CD14-positive monocyte (primary cell): ENCODE data around the gene FIGNL2. TPM values are rescaled to one million over a fixed set of nuclear protein-coding genes. Genes with fewer than 3 reads are reported as not detected.

Experiments used
- DNase-seq, 3 donors: peaks; one replicate each; pipeline ENCODE4 v3.0.0-alpha.2; 2011 to 2022
- H2AFZ ChIP-seq: 2 replicates; pipeline ENCODE4 v1.6.0; 2012; ENCODE audit warnings: mild to moderate bottlenecking, low read depth, low read length, inconsistent platforms; ENCODE audit not compliant: insufficient read depth, poor library complexity, severe bottlenecking
- H3K27ac ChIP-seq, 2 donors: 1 replicate in 1 of 2; 2 replicates in 1 of 2; pipeline ENCODE4 v1.5.1; 2012 to 2013; ENCODE audit warnings: low read length in 2 of 2, control low read depth in 1 of 2, inconsistent platforms in 1 of 2, low read depth in 1 of 2, mild to moderate bottlenecking in 1 of 2
- H3K27me3 ChIP-seq, 2 donors: one replicate each; pipeline versions ENCODE4 v1.6.0 to v1.6.1; 2011 to 2013; ENCODE audit warnings: low read length in 2 of 2; ENCODE audit not compliant: control insufficient read depth in 2 of 2, insufficient read depth in 2 of 2
- H3K36me3 ChIP-seq, 2 donors: replicated peaks in 1 of 2; 1 replicate in 1 of 2; 2 replicates in 1 of 2; pipeline versions ENCODE4 v1.5.1 to v1.6.1; 2012 to 2013; ENCODE audit warnings: low read length in 2 of 2, control low read depth in 1 of 2, inconsistent platforms in 1 of 2, mild to moderate bottlenecking in 1 of 2; ENCODE audit not compliant: insufficient read depth in 2 of 2, control insufficient read depth in 1 of 2
- H3K4me1 ChIP-seq, 2 donors: 1 replicate in 1 of 2; 2 replicates in 1 of 2; pipeline versions ENCODE4 v1.5.1 to v1.6.1; 2012 to 2013; ENCODE audit warnings: low read length in 2 of 2, control low read depth in 1 of 2, inconsistent platforms in 1 of 2, mild to moderate bottlenecking in 1 of 2, moderate library complexity in 1 of 2; ENCODE audit not compliant: insufficient read depth in 2 of 2, control insufficient read depth in 1 of 2
- H3K4me2 ChIP-seq: replicated peaks from 2 replicates; pipeline ENCODE3; 2012; ENCODE audit warnings: low read length, moderate library complexity, mild to moderate bottlenecking; ENCODE audit not compliant: poor library complexity, severe bottlenecking; ENCODE audit errors: extremely low read depth
- H3K4me3 ChIP-seq, 3 experiments: fragments of 200-600 bp in 1 of 3; sonication (generic) in 1 of 3; replicated peaks in 1 of 3; 1 replicate in 2 of 3; 2 replicates in 1 of 3; pipeline ENCODE4 v1.5.1; 2011 to 2013; ENCODE audit warnings: low read length in 3 of 3, mild to moderate bottlenecking in 3 of 3, control low read depth in 2 of 3, low read depth in 2 of 3, inconsistent platforms in 1 of 3, moderate library complexity in 1 of 3
- H3K79me2 ChIP-seq: 2 replicates; pipeline ENCODE4 v1.6.0; 2012; ENCODE audit warnings: mild to moderate bottlenecking, control low read depth, inconsistent platforms, low read length, moderate library complexity; ENCODE audit not compliant: insufficient read depth
- H3K9ac ChIP-seq: 2 replicates; pipeline ENCODE4 v1.6.0; 2017; ENCODE audit warnings: low read length, mild to moderate bottlenecking; ENCODE audit not compliant: insufficient read depth, poor library complexity, severe bottlenecking
- H3K9me3 ChIP-seq, 2 donors: replicated peaks in 1 of 2; 1 replicate in 1 of 2; 2 replicates in 1 of 2; pipeline versions ENCODE4 v1.5.1 to v1.6.1; 2012 to 2013; ENCODE audit warnings: low read length in 2 of 2, control low read depth in 1 of 2; ENCODE audit not compliant: control insufficient read depth in 1 of 2, insufficient read depth in 1 of 2
- H4K20me1 ChIP-seq: 2 replicates; pipeline ENCODE4 v1.6.0; 2012; ENCODE audit warnings: mild to moderate bottlenecking, low read length, control low read depth, moderate library complexity; ENCODE audit not compliant: insufficient read depth
- H3K27ac Mint-ChIP-seq, 7 donors: one replicate each; pipeline ENCODE4 v1.8.0; 2020; ENCODE audit warnings: mild to moderate bottlenecking in 7 of 7, mixed read lengths in 7 of 7, moderate library complexity in 6 of 7, inconsistent platforms in 2 of 7
- H3K27me3 Mint-ChIP-seq, 3 donors: one replicate each; pipeline ENCODE4 v1.8.0; 2021 to 2022; ENCODE audit warnings: low read depth in 3 of 3, mild to moderate bottlenecking in 3 of 3, mixed read lengths in 3 of 3, moderate library complexity in 3 of 3, inconsistent platforms in 1 of 3
- H3K36me3 Mint-ChIP-seq, 2 donors: one replicate each; pipeline ENCODE4 v1.8.0; 2020; ENCODE audit warnings: mixed read lengths in 2 of 2, inconsistent platforms in 1 of 2, mild to moderate bottlenecking in 1 of 2
- H3K4me1 Mint-ChIP-seq: one replicate; pipeline ENCODE4 v1.8.0; 2020; ENCODE audit warnings: mild to moderate bottlenecking, mixed read lengths
- H3K4me3 Mint-ChIP-seq, 2 donors: one replicate each; pipeline ENCODE4 v1.8.0; 2020; ENCODE audit warnings: mild to moderate bottlenecking in 2 of 2, mixed read lengths in 2 of 2, moderate library complexity in 1 of 2
- H3K9me3 Mint-ChIP-seq, 7 donors: one replicate each; pipeline ENCODE4 v1.8.0; 2020 to 2022; ENCODE audit warnings: mixed read lengths in 7 of 7, mild to moderate bottlenecking in 6 of 7, moderate library complexity in 6 of 7, inconsistent platforms in 2 of 7
- CTCF ChIP-seq: fragments of 200-600 bp; IDR thresholded peaks from one replicate; pipeline ENCODE4 v1.8.0; 2022; ENCODE audit warnings: antibody characterized with exemption, mild to moderate bottlenecking
- WGBS: methylation state at CpG from one replicate; pipeline ENCODE4 v1.1.5; 2013; ENCODE audit warnings: missing lambda C conversion rate; ENCODE audit not compliant: insufficient coverage; 5-methylcytosine and 5-hydroxymethylcytosine counted together
- intact Hi-C, 2 donors: fragments of 100-400 bp; cut with micrococcal nuclease; formaldehyde crosslinking; loops; one replicate each; pipeline versions ENCODE4 v1.15.0 to v1.15.1; 2023
- polyA plus RNA-seq, 3 donors: library from polyadenylated mRNA; depleted of rRNA in 1 of 3; unstranded in 2 of 3; stranded (reverse) in 1 of 3; fragments of 300-500 nt in 2 of 3; fragments of >200 nt in 1 of 3; fragmentation: Illumina TruSeq in 2 of 3; gene quantifications; 1 replicate in 2 of 3; 2 replicates in 1 of 3; pipeline ENCODE4 v1.2.3, GENCODE V29; 2012 to 2021

The FIGNL2 gene
- polyA plus RNA-seq, 3 donors = 0.06 to 0.52 TPM; not detected in 1

- Histone ChIP-seq H3K27me3 (no peaks in the 10 kb centered on the region), H3K9me3 (no peaks in the 10 kb centered on the region), H3K79me2 (no peaks in the 10 kb centered on the region), H2AFZ (no peak overlapping the region), H4K20me1 (no peaks in the 10 kb centered on the region), H3K9ac (no peak overlapping the region), H3K4me1 (peaks cover 19 to 21% of the 10 kb centered on the region in 2 donors), H3K4me2 (no peak overlapping the region), H3K36me3 (no peaks in the 10 kb centered on the region), H3K27ac (no peak overlapping the region), H3K4me3 (no peak overlapping the region)
- Mint-ChIP-seq H3K9me3 (no peaks in the 10 kb centered on the region), H3K27ac (peak overlapping the region in 1 of 7 donors; percentile 10), H3K27me3 (peaks cover 0 to 3% (median 2%) of the 10 kb centered on the region in 3 donors), H3K4me1 (peaks cover 28% of the 10 kb centered on the region), H3K36me3 (no peaks in the 10 kb centered on the region), H3K4me3 (no peak overlapping the region)
- no peak for DNase-seq
- intact Hi-C loops = no loop called here
- no peak for TF ChIP-seq CTCF
- 89% methylated on average over 1 of the region's 2 CpGs for WGBS
These were observed 71.1 kb downstream of the FIGNL2 start for GRCh38 chr12:51777457-51777856.

GRCh38 chr12:51774933-51775332 is 73.6 kb downstream of the FIGNL2 start:
- H3K27ac ChIP-seq = no peak overlapping the region
- DNase-seq = no peak
- H3K27me3 ChIP-seq = no peaks in the 10 kb centered on the region
- no peaks in the 10 kb centered on the region for H3K36me3 ChIP-seq
- TF ChIP-seq CTCF = no peak
- Mint-ChIP-seq H3K4me3 (no peak overlapping the region), H3K27me3 (peaks cover 2 to 6% (median 2%) of the 10 kb centered on the region in 3 donors), H3K4me1 (peaks cover 18% of the 10 kb centered on the region), H3K27ac (no peak overlapping the region), H3K9me3 (peaks cover 0 to 2% (median 0%) of the 10 kb centered on the region in 7 donors), H3K36me3 (no peaks in the 10 kb centered on the region)
- 100% methylated on average over 1 of the region's 2 CpGs for WGBS
- H2AFZ ChIP-seq = no peak overlapping the region
- no peaks in the 10 kb centered on the region for H3K79me2 ChIP-seq
- intact Hi-C loops = no loop called here
- H3K4me3 ChIP-seq = no peak overlapping the region
- H3K9ac ChIP-seq = no peak overlapping the region
- H3K9me3 ChIP-seq = no peaks in the 10 kb centered on the region
- H3K4me2 ChIP-seq = no peak overlapping the region
- H4K20me1 ChIP-seq = no peaks in the 10 kb centered on the region
- peaks cover 11 to 13% of the 10 kb centered on the region in 2 donors for H3K4me1 ChIP-seq
